Limb (tissue), 2 donors: ENCODE measurements around the gene C20orf141.

ENCODE experiments used
- DNase-seq, 2 donors: peaks; one replicate each; pipeline ENCODE4 v3.0.0-alpha.2; 2016; ENCODE audit errors: extremely low spot score in 2 of 2

C20orf141 gene

DNA sequence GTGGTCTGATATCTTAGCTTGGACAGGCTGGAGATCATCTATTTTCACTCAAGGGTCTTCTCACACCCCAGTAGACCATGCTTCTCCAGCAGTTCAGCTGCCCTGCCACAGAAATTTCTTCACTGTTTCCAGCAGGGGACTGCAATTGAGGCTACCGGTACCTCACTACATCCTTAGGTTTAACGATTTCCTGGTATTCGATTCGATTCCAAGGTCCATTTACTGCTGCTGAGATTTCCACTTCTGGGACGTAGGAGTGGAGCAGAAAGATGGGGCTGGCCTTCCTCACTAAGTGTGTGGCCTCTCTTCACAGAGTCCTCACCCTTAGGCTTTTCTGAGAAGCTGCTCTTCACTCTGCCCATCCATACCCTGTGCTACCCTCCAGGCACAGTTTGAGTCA, 31.9 kb downstream of the C20orf141 start:
- DNase-seq: no peak

- no peak for DNase-seq
Measured at GRCh38 chr20:2847802-2848201, 33.0 kb downstream of the C20orf141 start.

GRCh38 chr20:2849529-2849928, 34.7 kb downstream of the C20orf141 start:
- no peak for DNase-seq

GRCh38 chr20:2851086-2851485, 36.3 kb downstream of the C20orf141 start:
- no peak for DNase-seq

- DNase-seq: no peak
Measured at GRCh38 chr20:2858591-2858990, 43.8 kb downstream of the C20orf141 start.

DNA sequence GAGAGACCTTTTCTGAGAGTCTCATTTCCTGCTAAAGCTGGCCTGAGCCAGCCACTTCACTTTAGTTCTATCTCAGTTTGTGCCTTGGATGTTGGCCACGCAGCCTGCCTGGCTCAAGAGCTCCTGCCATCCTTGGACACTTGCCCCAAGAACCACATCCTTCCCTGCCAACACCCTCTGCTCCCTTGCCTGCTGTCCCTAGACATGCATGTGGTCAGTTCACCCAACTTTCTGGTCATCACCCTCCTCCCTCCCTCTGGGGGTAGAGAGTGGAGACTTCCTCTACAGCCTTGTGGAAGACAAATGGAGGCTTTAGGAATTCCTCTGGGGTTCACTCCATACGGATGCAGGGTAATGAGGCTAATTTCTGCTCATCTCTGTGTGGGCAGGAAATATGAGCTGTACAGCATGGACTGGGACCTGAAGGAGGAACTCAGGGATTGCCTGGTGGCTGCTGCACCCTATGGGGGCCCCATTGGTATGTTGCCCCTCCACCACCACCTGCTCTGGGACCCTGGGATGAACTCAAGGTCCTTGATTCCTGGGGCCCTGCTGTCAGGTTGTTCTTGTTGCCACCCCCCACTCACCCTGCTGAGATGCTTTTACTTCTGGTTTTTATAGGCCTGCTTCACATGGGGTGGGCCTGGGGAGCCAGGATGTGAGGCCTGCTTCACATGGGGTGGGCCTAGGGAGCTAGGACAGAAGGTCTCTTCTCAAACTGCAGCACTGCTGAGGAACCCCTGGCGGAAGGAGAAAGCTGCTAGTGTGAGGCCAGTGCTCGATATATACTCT, 44.7 kb downstream of the C20orf141 start:
- DNase-seq: no peak

DNA sequence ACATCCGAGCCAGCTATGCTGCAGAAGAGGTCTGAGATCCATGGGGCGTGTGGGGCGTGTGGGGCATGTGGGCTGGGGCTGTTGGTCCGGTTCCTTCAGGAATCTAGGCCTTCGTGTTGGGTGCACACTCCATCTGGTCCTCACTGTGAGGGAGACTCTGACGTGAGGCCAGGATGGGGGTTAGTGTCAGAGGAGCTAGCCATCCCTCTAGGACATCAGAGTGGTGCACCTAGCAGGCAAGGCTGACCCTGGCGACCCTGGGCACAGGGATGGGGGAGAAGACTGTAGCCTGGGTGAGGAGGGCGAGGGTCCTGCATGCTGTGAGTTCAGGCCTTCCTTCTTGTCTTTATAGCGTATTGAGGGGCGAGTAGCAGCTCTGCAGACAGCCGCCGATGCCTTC, 49.8 kb downstream of the C20orf141 start:
- DNase-seq: no peak

DNA sequence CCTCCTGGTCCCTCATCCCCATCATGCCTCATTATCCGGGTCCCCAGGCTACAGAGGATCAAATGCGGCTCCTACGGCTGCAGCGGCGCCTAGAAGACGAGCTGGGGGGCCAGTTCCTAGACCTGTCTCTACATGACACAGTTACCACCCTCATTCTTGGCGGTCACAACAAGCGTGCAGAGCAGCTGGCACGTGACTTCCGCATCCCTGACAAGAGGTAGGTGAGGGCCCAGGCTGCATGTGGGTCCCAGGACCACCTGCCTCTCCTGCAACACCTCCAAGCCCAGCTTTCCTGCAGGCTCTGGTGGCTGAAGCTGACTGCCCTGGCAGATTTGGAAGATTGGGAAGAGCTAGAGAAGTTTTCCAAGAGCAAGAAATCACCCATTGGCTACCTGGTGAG, 50.3 kb downstream of the C20orf141 start:
- DNase-seq: no peak
